Thymus (tissue), 11 donors: Measurements from ENCODE around the gene ZNF488. TPM values are rescaled to one million over a fixed set of nuclear protein-coding genes. Genes with fewer than 3 reads are reported as not detected.

Experiments
- DNase-seq, 9 donors: peaks; one replicate each; pipeline ENCODE4 v3.0.0-alpha.2; 2013; ENCODE audit warnings: low spot score in 9 of 9, low read depth in 6 of 9, missing footprints in 1 of 9
- H3K27ac ChIP-seq, 2 donors: one replicate each; pipeline ENCODE4 v1.5.1; 2013; ENCODE audit warnings: control low read depth in 1 of 2, low read depth in 1 of 2, low read length in 1 of 2, mild to moderate bottlenecking in 1 of 2, moderate library complexity in 1 of 2
- H3K27me3 ChIP-seq, 2 donors: one replicate each; pipeline ENCODE4 v1.5.1; 2013; ENCODE audit warnings: low read length in 1 of 2; ENCODE audit not compliant: control insufficient read depth in 2 of 2, insufficient read depth in 1 of 2
- H3K36me3 ChIP-seq, 2 donors: one replicate each; pipeline ENCODE4 v1.5.1; 2013; ENCODE audit warnings: low read length in 1 of 2, mild to moderate bottlenecking in 1 of 2, moderate library complexity in 1 of 2; ENCODE audit not compliant: control insufficient read depth in 2 of 2, insufficient read depth in 2 of 2
- H3K4me1 ChIP-seq, 2 donors: one replicate each; pipeline ENCODE4 v1.5.1; 2013; ENCODE audit warnings: low read length in 2 of 2; ENCODE audit not compliant: control insufficient read depth in 2 of 2, insufficient read depth in 2 of 2
- H3K4me3 ChIP-seq, 2 donors: one replicate each; pipeline ENCODE4 v1.5.1; 2013; ENCODE audit warnings: low read length in 2 of 2, control low read depth in 1 of 2, mild to moderate bottlenecking in 1 of 2
- H3K9me3 ChIP-seq, 2 donors: one replicate each; pipeline ENCODE4 v1.5.1; 2013; ENCODE audit warnings: low read length in 1 of 2, mild to moderate bottlenecking in 1 of 2; ENCODE audit not compliant: control insufficient read depth in 2 of 2, insufficient read depth in 1 of 2
- WGBS: extraction: QIAGEN DNeasy Blood & Tissue Kit; methylation state at CpG from one replicate; pipeline ENCODE4 v1.1.7; 2013; 5-methylcytosine and 5-hydroxymethylcytosine counted together
- polyA plus RNA-seq: library from polyadenylated mRNA; stranded (reverse); fragments of 200-250 nt; gene quantifications from one replicate; pipeline ENCODE4 v1.2.3, GENCODE V29; 2013
- total RNA-seq: library from RNA; stranded (reverse); fragments of 120-200 nt; gene quantifications from one replicate; pipeline ENCODE4 v1.2.4, GENCODE V29; 2013
- donor health status: healthy.

Gene ZNF488
- total and polyA plus RNA-seq, 2 donors, result 0.23 to 0.24 TPM

DNA sequence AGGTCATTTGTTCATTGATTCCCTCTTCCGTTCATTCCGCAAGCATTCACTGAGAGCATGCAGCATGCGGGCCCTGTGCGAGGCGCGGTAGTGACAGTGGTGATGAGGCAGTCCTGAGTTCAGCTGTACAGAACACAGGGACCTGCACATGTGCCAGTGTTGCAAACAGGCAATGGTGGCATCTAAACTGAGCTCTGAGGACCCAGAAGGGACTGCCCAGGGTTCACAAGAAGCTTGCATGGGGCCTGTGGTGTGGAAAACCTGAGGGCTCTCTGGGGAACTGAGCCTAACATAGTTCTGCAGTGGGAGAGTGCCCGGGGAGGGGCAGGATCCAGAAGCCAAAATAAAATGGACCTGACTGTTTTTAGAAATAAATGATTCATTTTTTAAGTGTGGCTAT, 13.2 kb downstream of the ZNF488 start:
- H3K36me3 ChIP-seq, result no peaks in the 10 kb centered on the region
- no peak for DNase-seq
- no peaks in the 10 kb centered on the region for H3K27me3 ChIP-seq
- no peaks in the 10 kb centered on the region for H3K4me1 ChIP-seq
- H3K9me3 ChIP-seq, result no peaks in the 10 kb centered on the region
- H3K4me3 ChIP-seq, result no peak overlapping the region
- 98% methylated on average over 7 of the region's 7 CpGs for WGBS
- no peak overlapping the region for H3K27ac ChIP-seq

GRCh38 chr10:47370015-47370767, 13.9 kb downstream of the ZNF488 start:
- Histone ChIP-seq H3K9me3 (no peaks in the 10 kb centered on the region), H3K27ac (no peak overlapping the region), H3K4me1 (no peaks in the 10 kb centered on the region), H3K36me3 (no peaks in the 10 kb centered on the region), H3K4me3 (no peak overlapping the region), H3K27me3 (no peaks in the 10 kb centered on the region)
- WGBS, result 98% methylated on average over 11 of the region's 11 CpGs
- no peak for DNase-seq

DNA sequence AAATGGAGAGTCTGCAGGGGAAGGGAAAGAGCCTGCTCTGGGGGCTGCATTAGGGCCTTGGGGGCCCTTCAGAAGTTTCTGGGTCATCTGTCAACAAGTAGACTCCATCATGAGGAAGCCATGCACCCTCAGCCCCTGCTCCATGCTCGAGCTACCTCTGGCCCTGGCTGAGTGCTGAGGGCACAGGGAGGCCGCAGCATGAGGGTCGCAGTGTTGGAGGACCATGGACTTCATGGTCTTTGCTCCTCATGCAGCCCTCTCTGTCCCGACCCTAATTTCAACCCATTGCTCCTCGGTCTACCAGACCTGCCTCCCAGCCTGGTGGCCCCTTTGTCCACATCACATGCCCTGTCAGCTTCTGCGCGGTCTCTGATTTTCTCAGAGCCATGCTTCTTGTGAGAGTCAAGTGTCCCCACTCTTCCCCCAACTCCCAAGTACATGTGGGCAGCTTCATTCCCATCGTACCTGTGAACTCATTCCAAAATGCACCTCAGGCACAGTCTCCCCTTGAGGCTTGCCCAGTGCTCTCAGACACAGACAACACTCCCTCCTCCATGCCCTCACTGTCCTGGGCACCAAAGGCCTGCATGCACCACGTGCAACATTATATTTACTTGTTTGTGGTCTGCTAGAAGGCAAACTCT, 14.7 kb downstream of the ZNF488 start:
- Histone ChIP-seq H3K27ac (no peak overlapping the region), H3K4me3 (no peak overlapping the region), H3K27me3 (no peaks in the 10 kb centered on the region), H3K36me3 (no peaks in the 10 kb centered on the region), H3K9me3 (no peaks in the 10 kb centered on the region), H3K4me1 (no peaks in the 10 kb centered on the region)
- no peak for DNase-seq
- WGBS, result 84% methylated on average over 9 of the region's 9 CpGs

DNA sequence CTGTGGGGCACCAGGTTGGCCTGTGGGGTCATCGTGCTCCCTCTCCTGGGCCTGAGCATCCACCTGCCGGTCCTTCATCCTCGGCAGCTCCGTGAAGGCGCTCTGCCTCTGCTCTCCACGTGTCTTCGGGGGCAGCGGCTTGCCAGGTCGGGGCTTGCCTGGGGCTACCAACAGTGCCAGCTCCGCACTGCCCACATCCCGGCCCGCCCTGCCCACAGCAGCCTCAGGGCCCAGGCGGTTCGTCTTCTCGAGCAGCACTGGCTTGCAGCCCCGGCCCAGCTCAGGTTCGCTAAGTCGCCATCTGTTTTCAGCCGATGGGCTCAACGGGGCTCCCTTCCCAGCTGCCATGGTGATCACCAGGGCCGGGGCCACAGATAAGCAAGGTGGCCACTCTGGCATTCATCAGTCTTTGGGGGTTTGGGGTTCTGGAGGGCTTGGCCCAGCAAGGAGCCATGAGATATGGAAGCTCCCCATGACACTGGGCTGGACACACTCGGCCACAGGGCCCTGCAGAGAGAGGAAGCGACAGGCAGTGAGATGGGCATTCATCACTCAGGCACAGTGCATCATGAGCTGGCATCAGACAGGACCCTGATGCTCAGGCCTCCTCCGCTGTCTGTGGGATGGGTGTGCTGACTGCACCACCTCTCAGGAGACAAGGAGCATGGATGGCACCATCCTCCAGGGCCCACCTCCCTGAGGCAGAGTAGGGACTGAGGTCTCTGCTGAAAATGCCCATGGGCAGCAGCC, 15.5 kb downstream of the ZNF488 start:
- H3K4me3 ChIP-seq, result no peak overlapping the region
- no peak overlapping the region for H3K27ac ChIP-seq
- no peaks in the 10 kb centered on the region for H3K27me3 ChIP-seq
- no peaks in the 10 kb centered on the region for H3K36me3 ChIP-seq
- H3K4me1 ChIP-seq, result no peaks in the 10 kb centered on the region
- no peak for DNase-seq
- 97% methylated on average over 24 of the region's 24 CpGs for WGBS
- no peaks in the 10 kb centered on the region for H3K9me3 ChIP-seq

DNA sequence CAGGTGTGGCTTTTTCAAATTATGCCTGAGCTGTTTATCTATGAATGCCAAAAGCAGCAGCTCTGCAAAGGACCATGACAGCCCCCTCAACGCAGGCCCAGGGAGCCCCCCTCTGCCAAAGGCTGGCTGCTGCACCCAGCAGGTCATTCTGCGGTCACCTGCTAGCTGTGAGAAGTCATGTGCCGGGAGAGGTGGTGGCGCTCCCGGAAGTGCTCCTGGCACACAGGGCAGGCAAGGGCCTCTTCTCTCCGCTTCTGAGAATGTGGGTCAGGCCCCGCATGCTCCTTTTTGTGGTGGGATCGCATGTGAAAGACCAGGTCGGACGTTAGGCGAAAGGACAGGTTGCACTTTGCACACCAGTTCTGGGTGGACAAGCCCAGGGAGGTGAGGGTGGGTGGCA, 16.4 kb downstream of the ZNF488 start:
- 97% methylated on average over 11 of the region's 11 CpGs for WGBS
- Histone ChIP-seq H3K4me3 (no peak overlapping the region), H3K27ac (no peak overlapping the region), H3K36me3 (no peaks in the 10 kb centered on the region), H3K27me3 (no peaks in the 10 kb centered on the region), H3K4me1 (no peaks in the 10 kb centered on the region), H3K9me3 (no peaks in the 10 kb centered on the region)
- DNase-seq, result no peak

DNA sequence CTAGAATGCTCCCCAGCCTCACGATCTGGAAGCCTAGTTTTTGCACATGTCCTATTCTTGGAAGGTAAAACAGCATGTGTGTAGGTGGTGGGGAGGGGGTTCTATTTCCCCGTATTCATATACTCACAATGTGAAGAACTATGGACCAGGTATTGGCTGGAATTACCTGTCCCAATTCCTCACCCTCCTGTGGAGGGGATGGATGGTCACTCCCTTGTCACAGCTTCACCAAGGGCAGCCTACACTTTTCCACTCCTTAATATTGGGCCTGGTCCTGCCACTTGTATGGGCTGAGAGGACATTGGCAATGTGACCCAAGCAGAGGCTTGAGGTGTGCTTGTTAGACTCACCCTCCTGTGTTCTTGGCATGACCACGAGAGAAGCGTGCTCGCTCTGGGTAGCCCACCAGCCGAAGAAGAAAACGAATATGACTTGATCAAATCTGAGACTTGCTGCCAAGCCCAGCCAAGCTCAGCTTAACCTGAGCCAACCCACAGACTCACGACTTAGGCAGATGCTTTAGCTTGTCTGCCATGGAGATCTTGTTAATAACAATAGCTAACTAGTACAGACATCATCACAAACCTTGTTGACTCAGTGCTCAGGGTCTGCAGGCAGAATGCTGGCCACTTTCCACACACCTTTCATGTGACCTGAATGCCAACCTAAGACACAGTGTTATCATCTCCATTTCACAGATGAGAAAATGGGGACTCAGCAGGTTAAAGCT, 17.2 kb downstream of the ZNF488 start:
- Histone ChIP-seq H3K36me3 (no peaks in the 10 kb centered on the region), H3K4me3 (no peak overlapping the region), H3K27me3 (no peaks in the 10 kb centered on the region), H3K4me1 (no peaks in the 10 kb centered on the region), H3K27ac (no peak overlapping the region), H3K9me3 (no peaks in the 10 kb centered on the region)
- 97% methylated on average over 8 of the region's 8 CpGs for WGBS
- DNase-seq, result no peak

- Histone ChIP-seq H3K36me3 (no peaks in the 10 kb centered on the region), H3K4me3 (no peak overlapping the region), H3K27ac (no peak overlapping the region), H3K9me3 (no peaks in the 10 kb centered on the region), H3K27me3 (no peaks in the 10 kb centered on the region), H3K4me1 (no peaks in the 10 kb centered on the region)
- no peak for DNase-seq
- WGBS, result 91% methylated on average over 5 of the region's 5 CpGs
Measured at GRCh38 chr10:47366181-47366631, 17.9 kb downstream of the ZNF488 start.

- Histone ChIP-seq H3K36me3 (no peaks in the 10 kb centered on the region), H3K4me3 (no peak overlapping the region), H3K4me1 (no peaks in the 10 kb centered on the region), H3K27ac (no peak overlapping the region), H3K9me3 (no peaks in the 10 kb centered on the region), H3K27me3 (no peaks in the 10 kb centered on the region)
- DNase-seq, result no peak
- 97% methylated on average over 9 of the region's 9 CpGs for WGBS
Measured at GRCh38 chr10:47365431-47366180, 18.5 kb downstream of the ZNF488 start.
